ENCODE data around the gene SYNE1. TPM values are rescaled to one million over a fixed set of nuclear protein-coding genes. Genes with fewer than 3 reads are reported as not detected.

SYNE1 gene
- total RNA-seq, 1 donor from 2014 or later, result 14.2 TPM

- intact Hi-C loops (cut with micrococcal nuclease), result no loop called here
- DNase-seq (ENCODE audit: low spot score), result no peak
Measured at GRCh38 chr6:152418551-152418950, 218.6 kb downstream of the SYNE1 start.

GRCh38 chr6:152416652-152417051 lies 220.5 kb downstream of the SYNE1 start:
- intact Hi-C loops (cut with micrococcal nuclease), result no loop called here
- no peaks in the 10 kb centered on the region for H3K36me3 Mint-ChIP-seq (ENCODE audit: low read depth)
- H3K27ac Mint-ChIP-seq, result no peak overlapping the region
- no peak for DNase-seq (ENCODE audit: low spot score)
- H3K27me3 Mint-ChIP-seq (ENCODE audit: low read depth), result no peaks in the 10 kb centered on the region
- H3K4me1 Mint-ChIP-seq (ENCODE audit: low read depth), result no peaks in the 10 kb centered on the region
- peaks cover 8% of the 10 kb centered on the region for H3K9me3 Mint-ChIP-seq
- no peak overlapping the region for H3K4me3 Mint-ChIP-seq (ENCODE audit: low read depth)

More at GRCh38 chr6:152418551-152418950, 218.6 kb downstream of the SYNE1 start:
- Mint-ChIP-seq H3K27ac (no peak overlapping the region), H3K27me3 (ENCODE audit: low read depth) (no peaks in the 10 kb centered on the region), H3K9me3 (peaks cover 8% of the 10 kb centered on the region), H3K4me1 (ENCODE audit: low read depth) (no peaks in the 10 kb centered on the region), H3K36me3 (ENCODE audit: low read depth) (no peaks in the 10 kb centered on the region), H3K4me3 (ENCODE audit: low read depth) (no peak overlapping the region)

GRCh38 chr6:152404936-152405595 lies 232.1 kb downstream of the SYNE1 start:
- Mint-ChIP-seq H3K4me1 (ENCODE audit: low read depth) (no peaks in the 10 kb centered on the region), H3K9me3 (no peaks in the 10 kb centered on the region), H3K36me3 (ENCODE audit: low read depth) (no peaks in the 10 kb centered on the region), H3K4me3 (ENCODE audit: low read depth) (no peak overlapping the region), H3K27ac (no peak overlapping the region), H3K27me3 (ENCODE audit: low read depth) (no peaks in the 10 kb centered on the region)
- DNase-seq (ENCODE audit: low spot score), result no peak
- intact Hi-C loops (cut with micrococcal nuclease), result no loop called here

GRCh38 chr6:152404086-152404857 lies 232.9 kb downstream of the SYNE1 start:
- no peak overlapping the region for H3K4me3 Mint-ChIP-seq (ENCODE audit: low read depth)
- no peak overlapping the region for H3K27ac Mint-ChIP-seq
- H3K4me1 Mint-ChIP-seq (ENCODE audit: low read depth), result no peaks in the 10 kb centered on the region
- H3K27me3 Mint-ChIP-seq (ENCODE audit: low read depth), result no peaks in the 10 kb centered on the region
- DNase-seq (ENCODE audit: low spot score), result no peak
- intact Hi-C loops (cut with micrococcal nuclease), result no loop called here
- H3K9me3 Mint-ChIP-seq, result no peaks in the 10 kb centered on the region
- H3K36me3 Mint-ChIP-seq (ENCODE audit: low read depth), result no peaks in the 10 kb centered on the region

- DNase-seq (ENCODE audit: low spot score), result no peak
- Mint-ChIP-seq H3K27ac (no peak overlapping the region), H3K4me1 (ENCODE audit: low read depth) (no peaks in the 10 kb centered on the region), H3K27me3 (ENCODE audit: low read depth) (no peaks in the 10 kb centered on the region), H3K9me3 (no peaks in the 10 kb centered on the region), H3K4me3 (ENCODE audit: low read depth) (no peak overlapping the region), H3K36me3 (ENCODE audit: low read depth) (no peaks in the 10 kb centered on the region)
- intact Hi-C loops (cut with micrococcal nuclease), result no loop called here
Measured at GRCh38 chr6:152402791-152403190, 234.4 kb downstream of the SYNE1 start.

GRCh38 chr6:152401978-152402377 lies 235.2 kb downstream of the SYNE1 start:
- H3K36me3 Mint-ChIP-seq (ENCODE audit: low read depth), result no peaks in the 10 kb centered on the region
- no peaks in the 10 kb centered on the region for H3K4me1 Mint-ChIP-seq (ENCODE audit: low read depth)
- no peaks in the 10 kb centered on the region for H3K9me3 Mint-ChIP-seq
- no peak for DNase-seq (ENCODE audit: low spot score)
- intact Hi-C loops (cut with micrococcal nuclease), result no loop called here
- H3K4me3 Mint-ChIP-seq (ENCODE audit: low read depth), result no peak overlapping the region
- no peaks in the 10 kb centered on the region for H3K27me3 Mint-ChIP-seq (ENCODE audit: low read depth)
- no peak overlapping the region for H3K27ac Mint-ChIP-seq

GRCh38 chr6:152399399-152399798 lies 237.8 kb downstream of the SYNE1 start:
- DNase-seq (ENCODE audit: low spot score), result no peak
- Mint-ChIP-seq H3K9me3 (no peaks in the 10 kb centered on the region), H3K36me3 (ENCODE audit: low read depth) (no peaks in the 10 kb centered on the region), H3K27me3 (ENCODE audit: low read depth) (no peaks in the 10 kb centered on the region), H3K4me1 (ENCODE audit: low read depth) (no peaks in the 10 kb centered on the region), H3K27ac (no peak overlapping the region), H3K4me3 (ENCODE audit: low read depth) (no peak overlapping the region)
- intact Hi-C loops (cut with micrococcal nuclease), result no loop called here

GRCh38 chr6:152398993-152399392 lies 238.2 kb downstream of the SYNE1 start:
- Mint-ChIP-seq H3K27ac (no peak overlapping the region), H3K36me3 (ENCODE audit: low read depth) (no peaks in the 10 kb centered on the region), H3K9me3 (no peaks in the 10 kb centered on the region), H3K4me3 (ENCODE audit: low read depth) (no peak overlapping the region), H3K4me1 (ENCODE audit: low read depth) (no peaks in the 10 kb centered on the region), H3K27me3 (ENCODE audit: low read depth) (no peaks in the 10 kb centered on the region)
- intact Hi-C loops (cut with micrococcal nuclease), result no loop called here
- no peak for DNase-seq (ENCODE audit: low spot score)

- DNase-seq (ENCODE audit: low spot score), result no peak
Measured at GRCh38 chr6:152398316-152398715, 238.8 kb downstream of the SYNE1 start.

GRCh38 chr6:152394303-152394702 lies 242.9 kb downstream of the SYNE1 start:
- Mint-ChIP-seq H3K36me3 (ENCODE audit: low read depth) (no peaks in the 10 kb centered on the region), H3K4me1 (ENCODE audit: low read depth) (no peaks in the 10 kb centered on the region), H3K27ac (no peak overlapping the region), H3K27me3 (ENCODE audit: low read depth) (no peaks in the 10 kb centered on the region), H3K4me3 (ENCODE audit: low read depth) (no peak overlapping the region), H3K9me3 (no peaks in the 10 kb centered on the region)
- intact Hi-C loops (cut with micrococcal nuclease), result no loop called here
- no peak for DNase-seq (ENCODE audit: low spot score)

More at GRCh38 chr6:152398316-152398715, 238.8 kb downstream of the SYNE1 start:
- Mint-ChIP-seq H3K4me1 (ENCODE audit: low read depth) (no peaks in the 10 kb centered on the region), H3K36me3 (ENCODE audit: low read depth) (no peaks in the 10 kb centered on the region), H3K27ac (no peak overlapping the region), H3K9me3 (no peaks in the 10 kb centered on the region), H3K4me3 (ENCODE audit: low read depth) (no peak overlapping the region), H3K27me3 (ENCODE audit: low read depth) (no peaks in the 10 kb centered on the region)
- intact Hi-C loops (cut with micrococcal nuclease), result no loop called here

GRCh38 chr6:152391179-152391880 lies 245.8 kb downstream of the SYNE1 start:
- H3K27me3 Mint-ChIP-seq (ENCODE audit: low read depth), result peaks cover 2% of the 10 kb centered on the region
- intact Hi-C loops (cut with micrococcal nuclease), result no loop called here
- H3K27ac Mint-ChIP-seq, result no peak overlapping the region
- no peak for DNase-seq (ENCODE audit: low spot score)
- H3K4me1 Mint-ChIP-seq (ENCODE audit: low read depth), result no peaks in the 10 kb centered on the region
- H3K4me3 Mint-ChIP-seq (ENCODE audit: low read depth), result no peak overlapping the region
- no peaks in the 10 kb centered on the region for H3K36me3 Mint-ChIP-seq (ENCODE audit: low read depth)
- no peaks in the 10 kb centered on the region for H3K9me3 Mint-ChIP-seq

- Mint-ChIP-seq H3K27ac (no peak overlapping the region), H3K36me3 (ENCODE audit: low read depth) (no peaks in the 10 kb centered on the region), H3K4me3 (ENCODE audit: low read depth) (no peak overlapping the region), H3K9me3 (no peaks in the 10 kb centered on the region), H3K27me3 (ENCODE audit: low read depth) (peaks cover 14% of the 10 kb centered on the region), H3K4me1 (ENCODE audit: low read depth) (no peaks in the 10 kb centered on the region)
- DNase-seq (ENCODE audit: low spot score), result no peak
- intact Hi-C loops (cut with micrococcal nuclease), result no loop called here
Measured at GRCh38 chr6:152387091-152387490, 250.1 kb downstream of the SYNE1 start.

GRCh38 chr6:152386131-152386530 lies 251.0 kb downstream of the SYNE1 start:
- Mint-ChIP-seq H3K27me3 (ENCODE audit: low read depth) (peaks cover 14% of the 10 kb centered on the region), H3K9me3 (no peaks in the 10 kb centered on the region), H3K27ac (no peak overlapping the region), H3K4me3 (ENCODE audit: low read depth) (no peak overlapping the region), H3K36me3 (ENCODE audit: low read depth) (no peaks in the 10 kb centered on the region), H3K4me1 (ENCODE audit: low read depth) (no peaks in the 10 kb centered on the region)
- DNase-seq (ENCODE audit: low spot score), result no peak
- intact Hi-C loops (cut with micrococcal nuclease), result no loop called here

Measured in activated T-helper 2 cell treated with anti-CD3 and anti-CD28 coated beads, Interferon-gamma antibody, Interleukin-2, Interleukin-4, amounts not matched to agents 10 μg/mL and 5 μg/mL and 100 μg/mL, durations not matched to agents 14 hours and 24 hours and 36 hours (primary cell).